ENCODE measurements around the gene TXNL4B. TPM values are rescaled to one million over a fixed set of nuclear protein-coding genes. Genes with fewer than 3 reads are reported as not detected.

The TXNL4B gene
- total RNA-seq, 1 donor from 2014 or later = 6.7 TPM

DNA sequence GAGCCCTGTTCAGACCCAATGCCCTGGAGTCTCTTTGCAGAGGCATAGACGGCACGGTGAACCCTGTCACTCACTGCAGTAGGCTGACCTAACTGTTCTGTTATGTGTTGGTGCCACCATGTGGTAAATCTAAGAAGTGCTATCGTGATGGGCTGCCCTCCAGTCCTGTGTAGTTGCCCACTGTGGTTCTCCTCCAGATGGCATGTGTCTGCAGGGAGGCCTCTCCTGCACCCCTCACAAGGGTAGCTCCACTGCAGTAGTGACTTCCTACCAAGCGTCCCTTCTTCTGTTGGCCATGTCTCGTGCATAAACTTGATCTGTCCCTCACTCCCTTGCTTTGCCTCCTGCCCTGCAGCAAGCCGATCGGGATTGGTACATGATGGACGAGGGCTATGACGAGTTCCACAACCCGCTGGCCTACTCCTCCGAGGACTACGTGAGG lies 6.0 kb upstream of the TXNL4B start:
- Histone ChIP-seq H3K9me3 (replicated peaks) (no peaks in the 10 kb centered on the region), H3K36me3 (peaks cover 85% of the 10 kb centered on the region), H3K4me1 (peaks cover 13% of the 10 kb centered on the region), H3K27me3 (ENCODE audit: low read depth) (no peaks in the 10 kb centered on the region), H3K27ac (replicated peaks) (no peak overlapping the region), H3K4me3 (no peak overlapping the region)
- peak; percentile 72 for TF ChIP-seq CTCF (IDR thresholded peaks at IDR 0.05; ENCODE audit: borderline replicate concordance)
- no peak for DNase-seq
- intact Hi-C loops (cut with micrococcal nuclease) = no loop called here

- DNase-seq = no peak
- Histone ChIP-seq H3K27ac (replicated peaks) (no peak overlapping the region), H3K27me3 (ENCODE audit: low read depth) (no peaks in the 10 kb centered on the region), H3K4me3 (no peak overlapping the region), H3K4me1 (peaks cover 17% of the 10 kb centered on the region), H3K36me3 (peaks cover 81% of the 10 kb centered on the region), H3K9me3 (replicated peaks) (no peaks in the 10 kb centered on the region)
- intact Hi-C loops (cut with micrococcal nuclease) = no loop called here
- no peak for TF ChIP-seq CTCF (IDR thresholded peaks at IDR 0.05; ENCODE audit: borderline replicate concordance)
These were observed 5.5 kb upstream of the TXNL4B start for GRCh38 chr16:72098936-72099335.

DNA sequence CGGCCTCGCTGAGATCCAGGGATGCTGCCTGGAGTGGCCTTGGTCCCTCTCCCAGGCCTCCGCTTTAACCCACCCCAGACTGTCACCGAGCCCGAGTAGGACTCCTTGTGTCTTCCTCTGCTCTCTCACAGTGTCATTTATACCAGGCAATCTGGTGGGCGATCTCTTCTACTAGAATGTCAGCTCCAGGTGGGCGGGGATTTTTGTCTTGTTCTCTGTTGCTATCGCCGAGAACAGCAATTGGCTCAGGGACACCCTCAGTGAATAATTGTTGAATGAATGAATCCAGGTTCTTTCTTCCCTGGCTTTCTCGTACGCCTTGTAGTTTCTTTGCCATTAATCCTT lies 818 bp upstream of the TXNL4B start:
- no peaks in the 10 kb centered on the region for H3K9me3 ChIP-seq (replicated peaks)
- peak overlapping the region; percentile 85 for H3K4me3 ChIP-seq
- H3K4me1 ChIP-seq = peaks cover 47% of the 10 kb centered on the region
- no peak for DNase-seq
- H3K27me3 ChIP-seq (ENCODE audit: low read depth) = no peaks in the 10 kb centered on the region
- intact Hi-C loops (cut with micrococcal nuclease) = no loop called here
- H3K36me3 ChIP-seq = peaks cover 47% of the 10 kb centered on the region
- TF ChIP-seq CTCF (IDR thresholded peaks at IDR 0.05; ENCODE audit: borderline replicate concordance) = no peak
- H3K27ac ChIP-seq (replicated peaks) = peak overlapping the region; percentile 91

DNA sequence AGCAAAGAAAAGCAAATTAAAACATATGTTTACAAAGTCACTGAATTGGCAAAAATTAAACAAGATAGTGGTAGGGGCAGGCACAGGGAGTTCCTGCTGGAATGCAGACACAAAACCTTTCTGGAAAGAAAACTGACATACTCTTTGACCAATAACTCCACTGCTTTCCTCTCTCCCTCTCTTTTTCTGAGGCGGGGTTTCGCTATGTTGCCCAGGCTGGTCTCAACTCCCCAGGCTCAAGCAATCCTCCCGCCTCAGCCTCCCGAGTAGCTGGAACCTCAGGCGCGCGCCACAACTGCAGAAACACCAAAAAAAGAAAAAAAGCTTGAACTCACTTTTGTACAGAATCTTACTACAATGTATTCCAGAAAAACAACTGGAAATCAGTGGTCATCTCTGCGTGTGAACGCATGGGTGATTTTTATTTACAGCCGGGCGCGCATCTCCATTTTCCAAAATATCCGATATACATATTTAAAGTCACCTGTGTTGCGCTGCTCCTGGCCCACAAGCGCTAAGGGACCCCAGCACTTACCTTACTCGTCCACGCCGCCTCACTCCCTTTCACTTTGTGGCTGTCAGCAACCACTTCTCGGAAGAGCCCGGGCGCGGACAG lies 480 bp downstream of the TXNL4B start:
- peaks cover 47% of the 10 kb centered on the region for H3K36me3 ChIP-seq
- TF ChIP-seq CTCF (IDR thresholded peaks at IDR 0.05; ENCODE audit: borderline replicate concordance) = no peak
- no peak for DNase-seq
- H3K9me3 ChIP-seq (replicated peaks) = no peaks in the 10 kb centered on the region
- H3K27me3 ChIP-seq (ENCODE audit: low read depth) = no peaks in the 10 kb centered on the region
- peak overlapping the region; percentile 91 for H3K27ac ChIP-seq (replicated peaks)
- H3K4me3 ChIP-seq = peak overlapping the region; percentile 85
- intact Hi-C loops (cut with micrococcal nuclease) = no loop called here
- peaks cover 47% of the 10 kb centered on the region for H3K4me1 ChIP-seq

- H3K4me1 ChIP-seq = peaks cover 47% of the 10 kb centered on the region
These were observed 2.2 kb downstream of the TXNL4B start for GRCh38 chr16:72091217-72091616.

More at GRCh38 chr16:72091217-72091616, 2.2 kb downstream of the TXNL4B start:
- Histone ChIP-seq H3K4me3 (peak overlapping the region; percentile 85), H3K27ac (replicated peaks) (no peak overlapping the region), H3K27me3 (ENCODE audit: low read depth) (no peaks in the 10 kb centered on the region), H3K9me3 (replicated peaks) (no peaks in the 10 kb centered on the region), H3K36me3 (peaks cover 45% of the 10 kb centered on the region)
- no peak for DNase-seq
- intact Hi-C loops (cut with micrococcal nuclease) = no loop called here
- no peak for TF ChIP-seq CTCF (IDR thresholded peaks at IDR 0.05; ENCODE audit: borderline replicate concordance)

Data from left ventricle myocardium inferior (tissue), 1 donor.